ENCODE data around the gene COL4A2.
"Not testable (repeated sequence)": the region's sequence is repeated elsewhere in the genome, so short reads cannot be mapped to it uniquely, and the experiment has no call there.

The COL4A2 gene

DNA sequence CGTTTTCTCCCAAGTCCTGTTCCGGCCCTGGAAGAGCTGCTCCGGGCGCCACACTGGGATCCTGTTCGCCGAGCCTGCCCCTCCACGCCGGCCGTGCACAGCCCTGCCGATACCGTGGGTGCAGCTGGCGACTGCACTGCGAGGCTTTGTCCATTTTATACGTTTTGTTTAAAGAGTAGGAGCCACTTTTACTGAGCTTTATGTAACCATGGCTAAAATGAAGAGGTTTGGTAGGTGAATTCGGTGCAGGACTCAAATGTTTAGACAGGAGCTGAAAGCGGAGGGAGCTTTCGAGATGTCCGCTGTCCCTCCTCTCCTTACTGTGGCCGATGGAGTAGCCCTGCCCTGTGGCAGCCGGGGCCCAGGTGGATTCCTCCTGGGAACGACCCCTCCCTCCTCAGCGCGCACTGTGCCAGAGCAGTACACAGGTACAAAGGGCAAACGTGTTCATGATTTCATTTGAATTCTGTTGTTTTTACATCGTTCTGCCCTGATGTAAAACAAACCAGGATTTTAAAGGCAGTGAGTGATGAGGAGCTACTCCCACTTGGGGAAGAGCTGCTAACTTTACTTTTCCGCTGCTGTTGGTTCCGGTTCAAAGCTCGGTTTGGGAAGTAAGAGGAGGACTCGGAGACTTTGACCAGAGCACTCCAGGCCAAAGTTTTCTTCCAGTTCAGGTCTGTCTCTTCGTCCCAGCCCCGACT lies 1.7 kb downstream of the COL4A2 start:
- DNase-seq, result no peak

DNA sequence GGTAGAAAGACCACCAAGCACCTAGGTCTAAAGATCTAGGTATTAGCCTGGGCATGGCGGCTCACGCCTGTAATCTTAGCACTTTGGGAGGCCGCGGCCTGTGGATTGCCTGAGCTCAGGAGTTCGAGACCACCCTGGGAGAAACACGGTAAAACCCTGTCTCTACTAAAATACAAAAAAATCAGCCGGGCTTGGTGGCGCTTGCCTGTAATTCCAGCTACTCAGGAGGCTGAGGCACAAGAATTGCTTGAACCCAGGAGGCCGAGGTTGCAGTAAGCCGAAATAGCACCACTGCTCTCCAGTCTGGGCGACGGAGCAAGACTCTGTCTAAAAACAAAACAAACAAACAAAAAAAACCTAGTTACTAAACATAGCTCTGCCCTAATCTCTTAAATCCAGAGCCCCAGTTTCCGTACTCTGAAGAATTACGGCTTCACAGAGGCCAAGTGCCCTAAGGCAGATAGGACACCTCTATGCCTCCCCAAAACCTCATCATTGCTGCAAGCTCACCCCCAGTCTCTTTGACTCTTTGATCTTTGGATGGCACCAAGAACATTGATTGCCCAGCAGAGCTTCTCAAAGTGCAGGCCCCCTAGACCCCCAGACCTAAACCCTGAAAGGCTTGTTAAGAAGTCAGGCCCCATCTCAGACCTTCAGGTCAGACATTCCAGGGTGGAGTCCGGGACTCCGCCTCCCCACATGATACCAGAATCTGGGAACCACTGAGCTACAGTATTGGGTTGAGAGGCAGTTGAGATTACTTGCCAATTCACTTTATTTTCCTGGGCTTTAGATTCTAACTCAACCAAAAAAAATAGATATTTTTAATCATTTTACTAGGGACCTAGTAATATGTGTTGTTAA lies 2.8 kb downstream of the COL4A2 start:
- DNase-seq, result no peak

DNA sequence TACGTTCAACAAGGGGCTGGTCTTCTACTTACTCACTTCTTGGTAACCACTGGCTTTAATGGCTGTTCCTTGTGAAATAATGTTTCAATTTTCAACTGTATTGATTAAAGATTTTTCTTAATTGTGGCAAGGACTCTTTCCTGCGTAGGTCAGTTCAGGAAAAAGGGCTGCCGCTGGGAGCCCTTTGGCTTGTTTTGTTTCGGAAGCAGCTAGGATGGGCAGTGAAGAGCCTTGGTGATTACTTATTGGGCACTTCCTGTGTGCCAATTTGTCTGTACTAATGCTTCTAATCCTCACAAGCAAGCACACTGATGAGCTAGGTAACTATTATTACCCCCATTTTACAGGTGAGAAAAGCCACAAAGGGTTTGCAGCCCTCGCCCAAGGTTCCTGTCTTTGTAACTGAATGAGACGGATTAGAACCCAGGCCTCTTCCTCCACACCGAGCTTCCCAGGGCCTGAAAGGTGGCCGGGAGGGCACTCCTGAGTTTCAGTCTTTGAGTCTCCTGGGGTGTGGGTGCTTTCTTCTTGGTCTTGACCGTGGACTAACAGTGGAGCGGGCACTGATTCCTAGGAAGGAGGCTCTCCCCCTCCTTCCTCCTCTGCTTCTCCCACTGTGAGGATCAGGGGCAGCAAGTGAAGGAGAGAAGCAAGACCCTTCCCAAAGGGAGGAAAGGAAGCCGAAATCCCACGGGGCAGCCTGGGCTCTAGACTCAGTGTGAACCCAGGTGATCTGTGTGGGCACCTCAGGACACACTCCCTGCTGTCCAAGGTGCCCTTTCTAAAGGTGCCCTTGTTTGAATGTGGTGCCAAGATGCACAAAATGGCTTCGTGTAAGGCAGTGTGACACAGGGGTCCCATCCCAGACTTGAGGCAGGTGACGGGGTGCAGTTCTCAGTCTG lies 3.7 kb downstream of the COL4A2 start:
- no peak for DNase-seq

DNA sequence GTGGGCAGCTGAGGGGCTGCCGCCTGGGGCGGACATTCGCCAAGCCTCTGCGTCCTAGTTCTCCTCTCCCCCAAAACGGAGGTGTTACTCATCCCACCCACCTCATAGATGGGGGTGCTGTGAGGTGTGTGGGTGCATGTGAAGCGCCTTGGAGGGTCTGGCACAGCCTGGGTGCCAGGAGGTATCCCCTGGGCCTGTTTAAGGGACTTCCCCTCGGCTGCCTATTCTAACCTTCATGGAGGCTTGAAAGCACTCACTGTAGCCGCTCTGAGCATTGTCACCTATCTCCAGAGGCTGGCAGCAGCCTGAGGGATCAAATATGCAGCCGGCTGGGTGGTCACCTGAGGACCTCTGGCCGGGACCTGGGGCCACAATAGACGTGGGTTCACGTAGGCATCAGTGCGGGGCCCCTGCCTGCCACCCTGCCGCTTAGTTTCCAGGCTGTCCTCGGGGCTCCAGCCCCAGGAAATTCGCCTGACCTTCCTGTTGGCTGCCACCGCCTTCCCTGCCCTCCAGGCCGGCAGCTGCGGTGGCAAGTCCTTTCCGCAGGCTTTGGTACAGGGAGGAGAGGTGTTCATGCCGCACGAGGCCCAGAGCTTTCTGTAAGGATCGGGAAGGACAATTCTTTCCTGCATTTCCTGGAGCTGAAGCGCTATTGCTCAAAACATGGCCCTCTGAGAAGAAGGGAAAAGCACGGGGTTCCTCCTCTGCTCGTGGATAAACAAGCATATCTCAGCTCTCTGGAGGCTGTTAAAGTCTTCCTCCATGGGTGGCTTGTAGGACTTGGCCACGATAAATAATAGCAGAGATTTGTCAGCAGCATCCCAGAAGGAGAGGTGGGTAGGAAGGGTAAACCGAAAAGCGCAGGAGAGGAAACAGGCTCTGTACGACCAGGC lies 4.6 kb downstream of the COL4A2 start:
- DNase-seq, result no peak

DNA sequence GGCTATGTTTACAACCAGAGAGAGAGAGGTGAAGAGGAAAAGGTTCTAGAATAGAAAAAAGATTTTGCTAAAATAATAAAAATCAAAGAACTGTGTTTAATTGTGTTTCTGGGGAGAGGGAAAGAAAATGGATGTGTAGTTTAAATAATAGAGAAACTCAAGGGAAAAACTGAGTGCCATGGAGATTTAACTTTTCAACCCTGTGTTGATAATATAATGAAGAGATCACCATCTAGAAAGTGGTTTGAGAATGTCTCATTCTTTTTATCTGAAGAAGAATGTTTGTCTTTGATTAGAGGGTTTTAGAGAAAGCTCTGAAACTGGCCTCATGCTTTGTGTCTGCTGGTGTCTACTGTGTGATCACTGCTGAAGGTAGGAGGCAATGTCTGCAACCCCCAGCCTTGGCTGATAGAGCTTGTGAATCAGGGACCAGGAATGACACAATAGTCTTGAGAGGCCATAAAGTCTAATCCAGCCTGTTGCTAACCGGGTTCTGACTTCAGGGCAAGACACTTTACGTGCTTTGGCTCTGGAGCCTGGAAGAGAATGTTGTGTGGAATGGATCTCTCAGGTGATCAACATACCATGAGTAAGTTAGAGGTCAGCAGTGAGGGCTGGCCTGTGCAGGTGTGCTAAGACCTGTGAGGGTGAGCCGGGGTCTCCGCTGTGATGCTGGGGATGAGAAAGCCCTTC lies 5.4 kb downstream of the COL4A2 start:
- DNase-seq, result no peak

DNA sequence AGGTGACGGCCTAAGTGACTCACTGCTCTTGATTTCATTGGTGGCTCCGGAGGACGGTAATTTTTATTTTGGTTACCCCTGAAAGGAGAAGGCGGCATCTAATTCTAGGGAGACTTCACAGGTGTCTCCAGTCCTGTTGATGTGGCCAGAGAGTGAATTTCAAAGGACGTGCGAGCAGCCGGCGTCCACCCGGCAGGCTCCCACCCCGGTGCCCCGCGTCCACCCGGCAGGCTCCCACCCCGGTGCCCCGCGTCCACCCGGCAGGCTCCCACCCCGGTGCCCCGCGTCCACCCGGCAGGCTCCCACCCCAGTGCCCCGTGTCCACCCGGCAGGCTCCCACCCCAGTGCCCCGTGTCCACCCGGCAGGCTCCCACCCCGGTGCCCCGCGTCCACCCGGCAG lies 6.2 kb downstream of the COL4A2 start:
- not testable (repeated sequence) for DNase-seq

DNA sequence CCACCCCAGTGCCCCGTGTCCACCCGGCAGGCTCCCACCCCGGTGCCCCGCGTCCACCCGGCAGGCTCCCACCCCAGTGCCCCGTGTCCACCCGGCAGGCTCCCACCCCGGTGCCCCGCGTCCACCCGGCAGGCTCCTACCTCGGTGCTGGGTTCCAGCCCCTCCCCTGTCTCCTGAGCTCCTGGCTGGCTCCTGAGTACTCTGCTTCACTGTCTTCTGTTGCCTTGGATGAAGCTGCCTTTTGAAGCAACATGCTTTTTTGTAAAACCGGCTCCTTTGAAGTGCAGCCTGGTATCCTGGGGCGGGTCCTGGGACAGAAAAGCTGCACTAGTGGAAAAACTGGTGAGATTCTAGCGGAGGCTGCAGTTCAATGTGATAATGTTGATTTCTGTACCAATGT lies 6.6 kb downstream of the COL4A2 start:
- DNase-seq, result not testable (repeated sequence)

DNA sequence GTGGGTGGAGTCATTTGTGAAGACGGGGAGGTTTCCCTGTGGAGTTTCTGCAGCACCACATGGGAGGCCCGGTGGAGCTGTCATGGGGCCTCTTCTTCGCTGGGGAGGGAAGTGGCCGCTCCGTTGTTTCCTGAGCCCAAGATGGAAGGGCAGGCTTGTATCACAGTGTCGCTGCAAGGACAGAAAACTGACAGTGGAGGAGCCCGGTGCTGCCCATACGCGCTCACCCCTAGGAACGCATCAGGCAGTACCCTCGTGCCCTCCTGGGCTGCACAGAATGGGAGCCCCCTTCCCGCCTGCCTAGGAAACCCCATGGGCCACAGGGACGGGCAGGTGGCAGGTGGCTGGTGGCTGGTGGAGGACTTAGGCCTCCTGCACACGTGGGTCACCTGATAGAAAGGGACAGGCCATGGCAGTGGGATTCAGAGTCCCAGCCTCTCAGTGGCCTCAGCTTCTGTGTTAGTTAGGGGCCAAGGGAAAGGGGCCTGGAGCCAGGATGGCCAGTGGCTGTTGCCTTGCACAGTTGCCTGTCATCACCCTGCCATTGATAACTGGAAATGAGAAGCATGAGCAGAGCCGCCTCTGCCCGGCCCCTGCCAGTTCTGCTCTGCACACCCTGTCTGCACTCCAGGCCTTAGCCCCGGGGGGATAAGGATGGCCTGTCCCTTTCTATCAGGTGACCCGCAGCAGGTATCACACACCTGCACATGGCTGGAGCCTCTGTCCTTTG lies 7.6 kb downstream of the COL4A2 start:
- no peak for DNase-seq

DNA sequence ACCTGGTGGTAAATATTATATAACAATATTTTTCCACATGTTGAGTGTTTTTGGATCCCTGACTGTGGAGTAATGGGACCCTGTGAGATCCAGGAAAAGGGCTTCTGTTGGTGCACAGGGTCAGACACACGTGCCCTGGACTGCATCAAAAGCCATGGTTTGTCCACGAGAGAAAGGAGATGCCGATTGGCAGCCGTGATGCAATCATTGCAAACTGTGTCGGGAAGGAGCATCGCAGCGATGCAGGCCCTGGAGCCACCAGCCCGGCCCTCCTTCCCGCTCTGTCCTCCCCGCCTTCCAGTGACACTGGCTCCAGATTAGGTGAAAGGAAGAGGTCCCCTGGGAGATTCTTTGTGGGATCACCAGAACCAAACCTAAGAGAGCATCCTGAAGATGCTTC lies 9.1 kb downstream of the COL4A2 start:
- no peak for DNase-seq

DNA sequence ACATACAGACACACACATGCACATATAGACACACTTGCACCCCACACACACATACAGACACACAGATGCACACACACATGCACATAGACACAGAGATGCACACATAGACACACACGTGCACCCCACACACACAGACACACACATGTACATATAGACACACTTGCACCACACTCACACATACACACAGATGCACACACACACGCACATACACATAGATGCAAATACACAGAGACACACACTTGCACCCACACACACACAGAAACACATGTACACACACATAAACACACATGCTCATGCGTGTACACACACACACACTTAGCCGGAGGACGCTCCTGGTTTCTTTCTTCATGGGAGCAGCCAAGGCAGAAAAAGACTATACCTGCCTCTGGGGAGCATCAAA lies 10.0 kb downstream of the COL4A2 start:
- DNase-seq, result no peak

DNA sequence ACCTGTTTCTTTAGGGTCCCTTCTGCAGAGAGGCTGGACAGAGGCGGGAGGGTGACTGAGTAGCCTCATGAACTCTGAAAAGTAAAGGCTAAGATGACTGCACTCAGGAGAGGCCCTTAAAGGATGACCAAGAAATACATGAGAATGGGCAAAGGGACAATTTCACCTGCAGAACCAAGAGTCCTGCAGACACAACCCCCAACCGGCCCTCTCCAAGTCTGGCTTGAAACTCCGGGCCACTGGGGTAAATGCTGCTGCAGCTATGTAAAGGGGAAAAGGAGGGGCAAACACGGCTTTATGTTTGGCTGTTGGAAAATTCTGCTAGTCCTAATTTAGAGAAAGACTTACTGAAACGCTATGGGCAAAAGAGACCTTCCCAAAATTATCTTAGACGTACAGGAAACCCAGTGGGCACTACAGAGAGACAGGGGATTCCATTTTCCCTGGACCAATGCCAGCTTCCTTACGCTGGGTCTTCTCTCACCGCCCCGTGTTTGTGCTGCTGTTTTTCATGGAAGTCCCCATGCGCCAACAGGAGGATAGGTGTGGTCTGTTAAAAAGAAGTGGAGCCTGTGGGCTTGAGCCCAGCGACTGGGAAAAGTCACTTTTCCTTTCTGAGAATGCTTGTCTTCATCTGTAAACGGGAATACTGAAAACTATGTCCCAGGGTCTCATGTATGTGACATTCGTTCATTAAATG lies 10.6 kb downstream of the COL4A2 start:
- no peak for DNase-seq

DNA sequence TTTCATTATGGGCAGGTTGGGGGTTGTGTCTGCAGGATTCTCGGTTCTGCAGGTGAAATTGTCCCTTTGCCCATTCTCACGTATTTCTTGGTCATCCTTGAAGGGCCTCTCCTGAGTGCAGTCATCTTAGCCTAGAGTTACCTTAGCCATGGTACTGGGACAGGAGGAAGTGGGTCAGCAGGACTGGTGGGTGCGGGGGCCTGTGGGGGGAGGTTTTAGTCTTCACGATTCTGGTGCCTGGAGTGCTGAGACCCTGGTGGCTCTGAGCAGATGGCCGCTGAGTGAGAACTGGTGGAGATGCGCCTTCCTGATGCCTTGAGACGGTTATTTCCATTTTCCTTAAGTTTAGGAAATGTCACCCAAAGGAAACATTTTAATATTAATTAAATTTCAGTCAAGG lies 11.8 kb downstream of the COL4A2 start:
- DNase-seq, result no peak

DNA sequence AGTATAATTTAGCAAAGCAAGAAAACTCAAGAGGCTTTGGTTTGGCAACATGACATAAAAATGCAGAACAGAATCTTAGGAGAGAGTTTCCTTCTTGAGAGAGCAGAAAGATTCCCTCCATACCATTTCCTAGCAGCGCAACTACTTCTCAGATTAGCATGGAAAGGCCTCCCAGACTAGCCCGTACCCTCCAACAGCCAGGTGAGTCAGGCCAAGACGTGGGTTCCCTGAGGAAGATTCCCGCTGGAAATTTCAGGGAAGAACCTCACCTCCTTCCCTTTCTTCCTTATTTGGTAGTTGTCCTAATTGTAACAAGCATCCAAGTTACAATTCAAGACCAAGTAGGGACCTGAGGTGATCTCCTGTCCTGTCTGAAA lies 12.3 kb downstream of the COL4A2 start:
- DNase-seq, result no peak

DNA sequence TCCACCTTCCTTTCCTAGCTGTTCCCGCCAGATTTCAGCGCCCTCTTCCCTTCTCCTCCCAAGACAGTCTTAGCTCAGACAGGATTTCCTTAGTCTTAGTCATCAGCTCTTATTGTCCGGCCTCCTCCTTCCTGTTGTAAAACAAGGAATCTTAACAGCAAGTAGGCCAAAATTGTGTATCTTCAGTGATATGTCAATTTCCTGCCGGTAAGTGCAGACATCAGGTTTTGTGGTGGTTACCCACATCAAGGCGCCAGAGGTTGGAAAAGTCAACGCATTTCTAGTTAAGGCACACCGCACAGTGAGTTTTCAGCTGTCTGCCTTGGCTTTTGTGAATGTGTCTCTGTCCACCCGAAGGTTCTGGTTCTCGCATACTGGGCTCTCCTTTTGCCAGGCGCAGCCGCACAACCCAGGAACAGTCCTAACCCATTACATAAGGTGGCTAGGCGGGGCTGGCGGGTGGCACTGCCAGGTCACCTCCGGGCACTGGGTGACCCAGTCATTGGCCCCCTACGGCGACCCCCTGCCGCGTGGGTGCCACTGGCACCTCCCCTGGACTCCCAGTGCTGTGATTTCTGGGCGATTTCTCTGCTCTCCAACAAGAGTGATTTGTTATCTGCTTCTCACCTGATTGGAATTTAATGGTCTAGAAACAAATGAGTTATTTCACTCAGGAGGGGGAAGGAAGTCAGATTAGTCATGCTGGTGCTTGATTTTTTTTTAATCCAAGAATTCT lies 12.9 kb downstream of the COL4A2 start:
- DNase-seq, result no peak

DNA sequence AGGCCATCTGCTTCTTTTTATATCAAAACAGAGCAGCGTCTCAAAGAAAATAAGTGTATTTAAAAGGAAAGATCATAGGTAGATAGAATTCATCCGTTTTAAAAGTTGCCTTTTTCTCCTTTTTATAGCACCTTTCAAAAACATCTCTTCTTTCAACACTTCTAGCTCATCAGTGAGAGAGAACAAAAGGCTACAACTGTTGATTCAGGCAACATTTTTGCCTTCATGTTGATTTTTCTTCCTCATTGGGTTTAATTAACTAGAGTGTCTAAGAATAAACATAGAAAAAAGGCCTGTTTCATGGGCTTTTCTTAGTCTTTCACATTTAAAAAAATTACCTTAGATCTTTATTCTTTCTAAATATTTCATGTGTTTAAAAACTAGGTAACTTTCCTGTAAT lies 13.6 kb downstream of the COL4A2 start:
- no peak for DNase-seq

DNA sequence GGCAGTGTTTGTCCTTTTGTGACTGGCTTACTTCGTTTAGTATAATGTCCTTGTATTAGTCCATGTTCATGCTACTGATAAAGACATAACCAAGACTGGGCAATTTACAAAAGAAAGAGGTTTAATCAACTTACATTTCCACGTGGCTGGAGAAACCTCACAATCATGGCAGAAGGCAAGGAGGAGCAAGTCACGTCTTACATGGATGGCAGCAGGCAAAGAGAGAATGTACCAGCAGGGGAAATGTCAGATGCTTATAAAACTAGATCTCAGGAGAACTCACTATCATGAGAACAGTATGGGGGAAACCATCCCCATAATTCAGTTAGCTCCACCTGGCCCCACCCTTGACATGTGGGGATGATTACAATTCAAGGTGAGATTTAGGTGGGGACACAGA lies 14.5 kb downstream of the COL4A2 start:
- not testable (repeated sequence) for DNase-seq

DNA sequence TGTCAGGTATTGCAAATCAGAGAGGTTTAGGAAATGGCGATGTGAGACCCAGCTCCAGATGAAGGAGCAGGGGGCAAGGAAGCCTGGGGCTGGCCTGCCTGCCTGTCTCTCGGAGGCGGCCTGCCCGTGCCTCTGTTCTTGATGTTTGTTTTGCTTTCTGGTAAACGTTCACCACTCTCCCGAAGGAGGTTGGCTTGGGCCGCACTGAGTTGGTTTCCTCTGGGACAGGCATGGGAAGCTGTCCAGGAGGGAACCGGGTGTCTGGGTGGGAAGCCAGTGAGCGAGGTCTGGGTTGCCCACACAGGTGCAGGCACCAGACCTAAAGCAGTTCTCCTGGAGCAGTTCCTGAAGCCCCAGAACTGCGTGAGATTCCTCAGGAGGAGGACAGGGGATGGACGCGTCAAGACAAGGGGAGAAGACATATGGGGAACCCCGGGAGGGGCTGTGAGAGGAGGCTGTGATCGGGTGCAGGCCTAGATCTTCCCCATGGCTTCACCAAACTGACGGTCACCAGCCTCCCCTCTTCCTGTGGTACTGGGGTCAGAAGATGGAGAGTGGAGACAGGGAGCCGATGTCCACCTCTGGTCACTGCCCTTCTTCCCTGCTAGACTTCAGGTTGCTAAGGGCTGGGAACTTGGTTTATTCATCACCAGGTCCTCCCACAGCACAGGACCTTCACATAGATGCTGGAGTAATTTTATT lies 15.2 kb downstream of the COL4A2 start:
- no peak for DNase-seq

DNA sequence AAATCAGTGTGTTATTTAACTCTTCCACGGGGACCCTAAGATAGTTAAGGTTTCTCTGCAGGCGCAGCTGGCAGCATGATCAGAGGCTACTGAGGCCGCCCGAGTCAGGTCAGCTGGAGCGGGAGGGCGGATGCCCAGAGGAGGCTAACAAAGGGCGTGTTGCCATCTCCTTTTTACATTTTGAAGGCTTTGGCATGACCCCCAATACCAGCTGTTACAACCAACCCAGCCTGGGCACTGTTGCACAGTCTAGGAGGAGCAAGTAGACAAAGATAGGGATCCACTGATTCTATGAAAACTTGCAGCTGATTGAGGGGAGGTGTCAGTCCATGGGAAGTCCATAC lies 15.7 kb downstream of the COL4A2 start:
- no peak for DNase-seq
